Testis (tissue), 3 donors: Measurements from ENCODE around the gene HPDL. TPM values are rescaled to one million over a fixed set of nuclear protein-coding genes. Genes with fewer than 3 reads are reported as not detected.
A peak's percentile ranks its signal among the peaks of the same experiment; 100 is the strongest.

ENCODE experiments used
- DNase-seq: peaks from one replicate; pipeline ENCODE4 v3.0.0-alpha.2; 2019
- H3K27ac ChIP-seq, 2 donors: fragments of 200-600 bp; sonication (generic); one replicate each; pipeline ENCODE4 v1.5.1; 2019
- H3K27me3 ChIP-seq: fragments of 200-600 bp; sonication (generic); one replicate; pipeline ENCODE4 v1.5.1; 2019
- H3K36me3 ChIP-seq: fragments of 200-600 bp; sonication (generic); one replicate; pipeline ENCODE4 v1.5.1; 2017; ENCODE audit warnings: low read depth; ENCODE audit errors: missing control alignments
- H3K4me1 ChIP-seq: fragments of 200-600 bp; sonication (generic); one replicate; pipeline ENCODE4 v1.5.1; 2019
- H3K4me3 ChIP-seq, 2 donors: fragments of 200-600 bp; sonication (generic); one replicate each; pipeline ENCODE4 v1.5.1; 2017 to 2019
- H3K9me3 ChIP-seq: fragments of 200-600 bp; sonication (generic); one replicate; pipeline ENCODE4 v1.5.1; 2017
- CTCF ChIP-seq, 3 experiments: fragments of 450-650 bp in 2 of 3; fragments of 200-600 bp in 1 of 3; sonication (generic) in 1 of 3; IDR thresholded peaks; one replicate each; pipeline ENCODE4 v1.5.1; 2016 to 2019; ENCODE audit warnings: antibody characterized with exemption in 3 of 3, mild to moderate bottlenecking in 2 of 3, moderate library complexity in 1 of 3
- POLR2A ChIP-seq: fragments of 450-650 bp; IDR thresholded peaks from one replicate; pipeline ENCODE4 v1.6.1; 2017; ENCODE audit warnings: antibody characterized with exemption, mild to moderate bottlenecking, moderate library complexity
- WGBS, 2 donors: methylation state at CpG; one replicate each; pipeline ENCODE4 v1.1.5; 2018; 5-methylcytosine and 5-hydroxymethylcytosine counted together
- intact Hi-C: fragments of 100-400 bp; cut with DNase I; formaldehyde crosslinking; loops from one replicate; pipeline ENCODE4 v1.15.1; 2023; ENCODE audit warnings: low total_unique reads
- polyA plus RNA-seq: library from polyadenylated mRNA; stranded (reverse); fragments of 350-450 nt; fragmentation: Illumina TruSeq; extraction: RNeasy Lipid Tissue Mini Kit (QIAGEN cat#74804); gene quantifications from one replicate; pipeline ENCODE4 v1.2.3, GENCODE V29; 2014; ENCODE audit warnings: low read depth, low replicate concordance; ENCODE audit not compliant: insufficient read depth
- total RNA-seq, 2 donors: library from RNA; depleted of rRNA; stranded (reverse); fragments of >200 nt; gene quantifications; one replicate each; pipeline ENCODE4 v1.2.3, GENCODE V29; 2016

HPDL gene
- total and polyA plus RNA-seq, 3 donors from 2014 or later = 1.1 to 1.3 TPM; not detected in 1

GRCh38 chr1:45334308-45335245 lies 7.9 kb downstream of the HPDL start:
- intact Hi-C loops = no loop called here
- Histone ChIP-seq H3K27me3 (no peaks in the 10 kb centered on the region), H3K36me3 (no peaks in the 10 kb centered on the region), H3K27ac (no peak overlapping the region), H3K9me3 (no peaks in the 10 kb centered on the region), H3K4me3 (no peak overlapping the region), H3K4me1 (peaks cover 7% of the 10 kb centered on the region)
- TF ChIP-seq CTCF (IDR thresholded peaks at IDR 0.05) (no peak), POLR2A (no peak)
- 64 to 70% methylated on average over 8 to 9 of the region's 9 CpGs for WGBS, 2 donors
- DNase-seq = no peak

DNA sequence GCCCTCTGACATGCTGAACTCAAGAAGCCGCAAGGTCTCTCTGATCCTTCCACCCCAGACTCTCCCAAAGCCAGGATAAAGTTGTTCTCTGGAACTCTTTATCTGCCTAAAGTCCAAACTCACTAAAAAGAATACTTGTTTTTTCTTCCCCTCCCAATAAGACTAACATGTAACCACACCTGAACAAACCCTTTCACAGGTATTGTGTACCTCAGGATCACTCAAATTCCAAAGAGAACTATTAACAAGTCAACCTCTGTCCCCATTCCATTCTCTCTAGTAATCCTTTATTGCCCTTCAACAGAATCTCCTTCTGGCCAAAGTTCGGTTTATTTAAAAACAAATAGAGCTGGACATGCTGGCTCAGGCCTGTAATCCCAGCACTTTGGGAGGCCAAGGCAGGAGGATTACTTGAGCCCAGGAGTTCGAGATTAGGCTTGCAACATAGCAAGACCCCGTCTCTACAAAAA lies 9.2 kb downstream of the HPDL start:
- Histone ChIP-seq H3K9me3 (no peaks in the 10 kb centered on the region), H3K4me3 (no peak overlapping the region), H3K27ac (no peak overlapping the region), H3K27me3 (no peaks in the 10 kb centered on the region), H3K4me1 (peaks cover 10% of the 10 kb centered on the region), H3K36me3 (no peaks in the 10 kb centered on the region)
- intact Hi-C loops = no loop called here
- WGBS, 2 donors = 94 to 96% methylated on average over 4 of the region's 4 CpGs
- no peak for TF ChIP-seq POLR2A
- no peak for TF ChIP-seq CTCF (IDR thresholded peaks at IDR 0.05)
- no peak for DNase-seq

DNA sequence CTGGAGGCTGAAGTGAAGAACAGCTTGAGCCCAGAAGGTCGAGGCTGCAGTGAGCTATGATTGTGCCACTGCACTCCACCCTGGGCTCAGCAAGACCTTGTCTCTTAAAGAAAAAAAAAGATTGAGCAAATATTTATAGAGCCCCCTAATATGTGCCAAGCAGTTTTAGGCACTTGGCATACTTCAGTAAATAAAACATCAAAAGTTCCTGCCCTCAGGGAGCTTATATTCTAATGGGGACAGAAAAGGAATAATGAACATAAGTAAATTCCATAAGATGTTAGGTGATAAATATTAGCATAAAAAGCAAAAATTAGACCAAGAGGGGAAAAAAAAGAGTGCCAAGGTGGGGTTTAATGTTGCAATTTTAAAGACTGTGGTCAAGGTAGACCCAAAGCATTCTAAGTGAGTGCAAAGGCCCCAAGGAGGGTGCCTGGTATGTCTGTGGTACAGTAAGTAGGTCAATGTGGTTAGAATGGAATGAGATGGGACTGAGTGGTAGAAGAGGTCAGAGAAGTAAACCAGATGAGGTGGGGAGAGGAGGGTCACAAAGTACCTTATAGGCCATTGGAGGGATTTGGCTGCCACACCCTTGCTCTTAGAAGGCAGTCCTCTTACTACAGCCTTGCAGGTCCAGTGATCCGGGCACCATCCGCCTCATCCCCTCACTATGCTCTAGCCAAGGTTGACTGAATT lies 11.1 kb downstream of the HPDL start:
- H3K27ac ChIP-seq = no peak overlapping the region
- WGBS, 2 donors = 92% methylated on average over 3 of the region's 3 CpGs
- intact Hi-C loops = no loop called here

GRCh38 chr1:45339789-45340558 lies 13.3 kb downstream of the HPDL start, which contains the start of the genes MUTYH and TOE1:
Gene MUTYH, minus strand, starts transcription at chr1:45340440. Its CDS starts 5,935 bp downstream, at chr1:45334505.
Gene TOE1, plus strand, starts transcription at chr1:45340170. Its CDS starts 83 bp downstream, at chr1:45340253.
- 1 to 2% methylated on average over 8 to 66 of the region's 70 CpGs for WGBS, 2 donors

More for the DNA sequence above, 11.1 kb downstream of the HPDL start:
- Histone ChIP-seq H3K4me1 (peaks cover 16% of the 10 kb centered on the region), H3K9me3 (no peaks in the 10 kb centered on the region), H3K36me3 (no peaks in the 10 kb centered on the region), H3K4me3 (no peak overlapping the region), H3K27me3 (no peaks in the 10 kb centered on the region)
- TF ChIP-seq CTCF (IDR thresholded peaks at IDR 0.05) = no peak
- TF ChIP-seq POLR2A = no peak
- DNase-seq = no peak

More at GRCh38 chr1:45339789-45340558, 13.3 kb downstream of the HPDL start, which contains the start of the genes MUTYH and TOE1:
- Histone ChIP-seq H3K27me3 (no peaks in the 10 kb centered on the region), H3K9me3 (no peaks in the 10 kb centered on the region), H3K4me3 (peak within 1 kb of the TSS; percentile 71 to 82), H3K36me3 (no peaks in the 10 kb centered on the region), H3K4me1 (peaks cover 16% of the 10 kb centered on the region), H3K27ac (peak within 1 kb of the TSS; percentile 90 to 91)
- TF ChIP-seq POLR2A = peak; percentile 37
- no peak for TF ChIP-seq CTCF (IDR thresholded peaks at IDR 0.05)
- intact Hi-C loops = no loop called here
- peak; percentile 93 for DNase-seq
